HepG2 (cell line): ENCODE measurements around the gene KRTAP10-2. TPM values are rescaled to one million over a fixed set of nuclear protein-coding genes. Genes with fewer than 3 reads are reported as not detected.

Experiments
- DMTF1 ChIP-seq: sonication (generic); formaldehyde crosslinking; IDR thresholded peaks from 2 replicates; pipeline ENCODE4 v1.4.0; 2020; ENCODE audit warnings: mild to moderate bottlenecking, missing genetic modification reagents
- EEA1 ChIP-seq: sonication (generic); formaldehyde crosslinking; IDR thresholded peaks from 2 replicates; pipeline ENCODE4 v1.5.1; 2020; ENCODE audit warnings: mild to moderate bottlenecking, missing genetic modification reagents, borderline replicate concordance
- FOXA1 ChIP-seq, 2 experiments: fragments of 450-650 bp in 1 of 2; sonication (generic) in 1 of 2; formaldehyde crosslinking in 1 of 2; IDR thresholded peaks; 2 replicates each; pipeline versions ENCODE4 v1.4.0 to v1.6.1; 2016 to 2020; ENCODE audit warnings: missing genetic modification reagents in 1 of 2
- FOXK1 ChIP-seq: sonication (generic); formaldehyde crosslinking; IDR thresholded peaks from 2 replicates; pipeline ENCODE4 v1.4.0; 2020; ENCODE audit warnings: low read depth, missing genetic modification reagents, borderline replicate concordance
- GFI1 ChIP-seq: sonication (generic); formaldehyde crosslinking; IDR thresholded peaks from 2 replicates; pipeline ENCODE4 v1.5.0; 2020; ENCODE audit warnings: missing genetic modification reagents, mild to moderate bottlenecking, borderline replicate concordance
- KDM2A ChIP-seq: sonication (generic); formaldehyde crosslinking; IDR thresholded peaks from 2 replicates; pipeline ENCODE4 v1.4.0; 2020; ENCODE audit warnings: low read depth, missing genetic modification reagents, borderline replicate concordance
- NFKB2 ChIP-seq: sonication (generic); formaldehyde crosslinking; IDR thresholded peaks from 2 replicates; pipeline ENCODE4 v1.4.0; 2020; ENCODE audit warnings: missing genetic modification reagents, borderline replicate concordance
- RERE ChIP-seq: IDR thresholded peaks from 2 replicates; pipeline ENCODE4 v1.6.1; 2016; ENCODE audit warnings: low read depth, missing genetic modification reagents, missing compliant biosample characterization
- SRSF4 ChIP-seq: fragments of 200-400 bp; formaldehyde crosslinking; IDR thresholded peaks from one replicate; pipeline ENCODE4 v1.6.1; 2018; ENCODE audit warnings: mild to moderate bottlenecking, low read depth, low read length, moderate library complexity; ENCODE audit not compliant: poor library complexity, severe bottlenecking
- ZFP41 ChIP-seq: sonication (generic); formaldehyde crosslinking; IDR thresholded peaks from 2 replicates; pipeline ENCODE4 v1.4.0; 2020; ENCODE audit warnings: mild to moderate bottlenecking, missing genetic modification reagents, borderline replicate concordance
- ZFP82 ChIP-seq: sonication (generic); formaldehyde crosslinking; IDR thresholded peaks from 2 replicates; pipeline ENCODE4 v1.5.1; 2020; ENCODE audit warnings: mild to moderate bottlenecking, missing genetic modification reagents, borderline replicate concordance
- ZNF563 ChIP-seq: sonication (generic); formaldehyde crosslinking; IDR thresholded peaks from 2 replicates; pipeline ENCODE4 v1.8.0; 2022; ENCODE audit warnings: mild to moderate bottlenecking, moderate library complexity, missing genetic modification reagents
- ZZZ3 ChIP-seq: sonication (generic); formaldehyde crosslinking; IDR thresholded peaks from 2 replicates; pipeline ENCODE4 v1.4.0; 2020; ENCODE audit warnings: missing genetic modification reagents, mild to moderate bottlenecking, borderline replicate concordance
- polyA plus RNA-seq, 8 experiments: library from polyadenylated mRNA; depleted of rRNA in 3 of 8; stranded (reverse) in 7 of 8; unstranded in 1 of 8; fragments of >200 nt; fragmentation: Illumina TruSeq in 4 of 8; extraction: Trizol in 4 of 8; gene quantifications; 2 replicates each; pipeline versions ENCODE4 v1.2.1 to v1.2.3, GENCODE V29; 2011 to 2016; ENCODE audit warnings: low read depth in 4 of 8, missing spikeins in 1 of 8, mixed read lengths in 1 of 8; ENCODE audit not compliant: insufficient read depth in 1 of 8
- total RNA-seq, 5 experiments: library from RNA; depleted of rRNA; stranded (reverse); fragments of >200 nt; fragmentation: Illumina TruSeq; extraction: Trizol; gene quantifications; 2 replicates each; pipeline ENCODE4 v1.2.3, GENCODE V29; 2016; ENCODE audit warnings: low read depth in 1 of 5
- TF ChIP-seq, protein P1 (sequence below): sonication (generic); formaldehyde crosslinking; IDR thresholded peaks from 2 replicates; pipeline ENCODE4 v1.8.0; 2022; ENCODE audit warnings: mild to moderate bottlenecking, missing genetic modification reagents, borderline replicate concordance
- TF ChIP-seq, protein P2 (sequence below): sonication (generic); formaldehyde crosslinking; IDR thresholded peaks from 2 replicates; pipeline ENCODE4 v1.5.0; 2020; ENCODE audit warnings: mild to moderate bottlenecking, missing genetic modification reagents, moderate library complexity

Gene KRTAP10-2
- total and polyA plus RNA-seq, 2 of the 13 experiments (the other 11 are each of a cell fraction or from before 2014, with no cell fraction given) = not detected

GRCh38 chr21:44517175-44517899 is 34.0 kb downstream of the KRTAP10-2 start (continued):
- TF ChIP-seq, protein P1, sequence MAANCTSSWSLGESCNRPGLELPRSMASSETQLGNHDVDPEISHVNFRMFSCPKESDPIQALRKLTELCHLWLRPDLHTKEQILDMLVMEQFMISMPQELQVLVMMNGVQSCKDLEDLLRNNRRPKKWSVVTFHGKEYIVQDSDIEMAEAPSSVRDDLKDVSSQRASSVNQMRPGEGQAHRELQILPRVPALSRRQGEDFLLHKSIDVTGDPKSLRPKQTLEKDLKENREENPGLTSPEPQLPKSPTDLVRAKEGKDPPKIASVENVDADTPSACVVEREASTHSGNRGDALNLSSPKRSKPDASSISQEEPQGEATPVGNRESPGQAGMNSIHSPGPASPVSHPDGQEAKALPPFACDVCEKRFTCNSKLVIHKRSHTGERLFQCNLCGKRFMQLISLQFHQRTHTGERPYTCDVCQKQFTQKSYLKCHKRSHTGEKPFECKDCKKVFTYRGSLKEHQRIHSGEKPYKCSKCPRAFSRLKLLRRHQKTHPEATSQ (CRISPR knock-in tag) = no peak
- TF ChIP-seq GFI1 = no peak
- no peak for TF ChIP-seq ZFP41 (CRISPR knock-in tag)
- TF ChIP-seq, protein P2, sequence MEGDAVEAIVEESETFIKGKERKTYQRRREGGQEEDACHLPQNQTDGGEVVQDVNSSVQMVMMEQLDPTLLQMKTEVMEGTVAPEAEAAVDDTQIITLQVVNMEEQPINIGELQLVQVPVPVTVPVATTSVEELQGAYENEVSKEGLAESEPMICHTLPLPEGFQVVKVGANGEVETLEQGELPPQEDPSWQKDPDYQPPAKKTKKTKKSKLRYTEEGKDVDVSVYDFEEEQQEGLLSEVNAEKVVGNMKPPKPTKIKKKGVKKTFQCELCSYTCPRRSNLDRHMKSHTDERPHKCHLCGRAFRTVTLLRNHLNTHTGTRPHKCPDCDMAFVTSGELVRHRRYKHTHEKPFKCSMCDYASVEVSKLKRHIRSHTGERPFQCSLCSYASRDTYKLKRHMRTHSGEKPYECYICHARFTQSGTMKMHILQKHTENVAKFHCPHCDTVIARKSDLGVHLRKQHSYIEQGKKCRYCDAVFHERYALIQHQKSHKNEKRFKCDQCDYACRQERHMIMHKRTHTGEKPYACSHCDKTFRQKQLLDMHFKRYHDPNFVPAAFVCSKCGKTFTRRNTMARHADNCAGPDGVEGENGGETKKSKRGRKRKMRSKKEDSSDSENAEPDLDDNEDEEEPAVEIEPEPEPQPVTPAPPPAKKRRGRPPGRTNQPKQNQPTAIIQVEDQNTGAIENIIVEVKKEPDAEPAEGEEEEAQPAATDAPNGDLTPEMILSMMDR (CRISPR knock-in tag) = no peak
- no peak for TF ChIP-seq FOXA1 (IDR thresholded peaks at IDR 0.05)
- no peak for TF ChIP-seq FOXA1 (CRISPR knock-in tag; IDR thresholded peaks at IDR 0.05)
- no peak for TF ChIP-seq SRSF4
- TF ChIP-seq RERE (CRISPR knock-in tag) = no peak
- no peak for TF ChIP-seq FOXK1
- TF ChIP-seq EEA1 = no peak
- TF ChIP-seq NFKB2 (CRISPR knock-in tag) = peak; percentile 26; the same call in 1 of the 2 replicates
- TF ChIP-seq KDM2A (CRISPR knock-in tag) = peak; percentile 78
- TF ChIP-seq ZNF563 = no peak
- TF ChIP-seq ZFP82 = no peak
- TF ChIP-seq ZZZ3 (CRISPR knock-in tag) = no peak
- TF ChIP-seq DMTF1 (CRISPR knock-in tag) = no peak
